NCI-H748 (cell line): Measurements from ENCODE around the gene MTREX.

Experiments used
- DNase-seq: peaks from one replicate; lab custom pipeline; 2025; ENCODE audit not compliant: unreplicated experiment; lab: John Stamatoyannopoulos, UW

Gene MTREX

GRCh38 chr5:55377810-55378209, 70.0 kb downstream of the MTREX start:
- no peak for DNase-seq

- no peak for DNase-seq
Observed at GRCh38 chr5:55383254-55383653, 75.5 kb downstream of the MTREX start.

GRCh38 chr5:55384072-55384471, 76.3 kb downstream of the MTREX start:
- DNase-seq, result no peak

GRCh38 chr5:55385227-55385626, 77.4 kb downstream of the MTREX start:
- DNase-seq, result no peak

- DNase-seq, result no peak
Observed at GRCh38 chr5:55385846-55386245, 78.1 kb downstream of the MTREX start.

GRCh38 chr5:55386356-55386755, 78.6 kb downstream of the MTREX start:
- no peak for DNase-seq

GRCh38 chr5:55387865-55388264, 80.1 kb downstream of the MTREX start:
- no peak for DNase-seq

GRCh38 chr5:55391707-55392106, 83.9 kb downstream of the MTREX start:
- no peak for DNase-seq

- DNase-seq, result no peak
Observed at GRCh38 chr5:55392669-55393068, 84.9 kb downstream of the MTREX start.

GRCh38 chr5:55393501-55394175, 85.8 kb downstream of the MTREX start:
- DNase-seq, result no peak

GRCh38 chr5:55402199-55402598, 94.4 kb downstream of the MTREX start:
- no peak for DNase-seq

- DNase-seq, result peak; percentile 95
Observed at GRCh38 chr5:55406292-55406691, 98.5 kb downstream of the MTREX start.

- DNase-seq, result peak; percentile 56
Observed at GRCh38 chr5:55407059-55407684, 99.4 kb downstream of the MTREX start.

- no peak for DNase-seq
Observed at GRCh38 chr5:55407984-55408383, 100.2 kb downstream of the MTREX start.

- DNase-seq, result no peak
Observed at GRCh38 chr5:55409775-55410174, 102.0 kb downstream of the MTREX start.

GRCh38 chr5:55410845-55411244, 103.1 kb downstream of the MTREX start:
- no peak for DNase-seq

GRCh38 chr5:55411876-55412275, 104.1 kb downstream of the MTREX start:
- no peak for DNase-seq

- no peak for DNase-seq
Observed at GRCh38 chr5:55413644-55414043, 105.9 kb downstream of the MTREX start.

GRCh38 chr5:55415071-55415470, 107.3 kb downstream of the MTREX start:
- DNase-seq, result no peak

- no peak for DNase-seq
Observed at GRCh38 chr5:55416306-55416705, 108.5 kb downstream of the MTREX start.

- no peak for DNase-seq
Observed at GRCh38 chr5:55418994-55419968, 111.5 kb downstream of the MTREX start.

- no peak for DNase-seq
Observed at GRCh38 chr5:55421074-55421529, 113.3 kb downstream of the MTREX start.
